OCI-LY7 (cell line): ENCODE results near the gene ERFE. TPM values are rescaled to one million over a fixed set of nuclear protein-coding genes. Genes with fewer than 3 reads are reported as not detected.
"Not testable (repeated sequence)": the region's sequence is repeated elsewhere in the genome, so short reads cannot be mapped to it uniquely, and the experiment has no call there.

ENCODE experiments used
- BruUV-seq: library from RNA; stranded (reverse); fragments of 400-500 nt; replicated peaks from 2 replicates; lab custom pipeline; 2021; lab: Mats Ljungman, UMichigan
- CTCF ChIA-PET: fragments of 300-600 bp; sonication (Branson Sonifier 250); formaldehyde crosslinking; loops from one replicate; lab custom pipeline; 2022; ENCODE audit warnings: antibody characterized with exemption; ENCODE audit not compliant: unreplicated experiment; lab: Charles Lee
- POLR2A ChIA-PET: fragments of 300-600 bp; sonication (Branson Sonifier 250); formaldehyde crosslinking; loops from one replicate; lab custom pipeline; 2022; ENCODE audit warnings: antibody characterized with exemption; lab: Charles Lee
- DNase-seq: peaks from one replicate; pipeline ENCODE4 v3.0.0-alpha.2; 2015; ENCODE audit warnings: low spot score
- H2AFZ ChIP-seq: fragments of 200-600 bp; sonication (generic), shearing (Covaris generic); 2 replicates; pipeline ENCODE4 v1.6.1; 2014; ENCODE audit warnings: mild to moderate bottlenecking, antibody characterized with exemption, low read length, moderate library complexity
- H3K27ac ChIP-seq: fragments of 200-600 bp; sonication (generic); 2 replicates; pipeline ENCODE4 v1.5.1; 2014; ENCODE audit warnings: mixed run types, low read depth, mild to moderate bottlenecking, moderate library complexity, low read length, inconsistent platforms; ENCODE audit not compliant: poor library complexity, severe bottlenecking
- H3K36me3 ChIP-seq: fragments of 200-600 bp; sonication (generic); 2 replicates; pipeline ENCODE4 v1.6.1; 2014; ENCODE audit warnings: mild to moderate bottlenecking, antibody characterized with exemption, low read length, moderate library complexity, mixed read lengths; ENCODE audit not compliant: insufficient read depth
- H3K4me1 ChIP-seq: fragments of 200-600 bp; sonication (generic); 2 replicates; pipeline ENCODE4 v1.5.1; 2014; ENCODE audit warnings: mild to moderate bottlenecking, low read length; ENCODE audit not compliant: insufficient read depth, poor library complexity, severe bottlenecking
- H3K4me2 ChIP-seq: fragments of 200-600 bp; sonication (generic); 2 replicates; pipeline ENCODE4 v1.6.1; 2014; ENCODE audit warnings: mild to moderate bottlenecking, low read length
- H3K4me3 ChIP-seq: fragments of 200-600 bp; sonication (generic); 2 replicates; pipeline ENCODE4 v1.5.1; 2014; ENCODE audit warnings: mild to moderate bottlenecking, low read depth, low read length; ENCODE audit not compliant: poor library complexity, severe bottlenecking
- H3K79me2 ChIP-seq: fragments of 200-600 bp; sonication (generic); 2 replicates; pipeline ENCODE4 v1.6.1; 2016; ENCODE audit warnings: low read depth, mild to moderate bottlenecking, low read length, moderate library complexity, mixed read lengths; ENCODE audit not compliant: insufficient read depth
- H3K9me2 ChIP-seq: fragments of 200-600 bp; sonication (generic); 2 replicates; pipeline ENCODE4 v1.6.1; 2016; ENCODE audit warnings: mild to moderate bottlenecking, low read length, mixed read lengths; ENCODE audit not compliant: insufficient read depth
- H3K9me3 ChIP-seq: fragments of 200-600 bp; sonication (generic); 2 replicates; pipeline ENCODE4 v1.6.1; 2014; ENCODE audit warnings: mild to moderate bottlenecking, mixed run types, low read length, mixed read lengths
- H4K20me1 ChIP-seq: fragments of 200-600 bp; sonication (generic); 2 replicates; pipeline ENCODE4 v1.6.1; 2014; ENCODE audit warnings: mild to moderate bottlenecking, antibody characterized with exemption, low read length, moderate library complexity, mixed read lengths; ENCODE audit not compliant: insufficient read depth
- EZH2phosphoT487 ChIP-seq: fragments of 200-600 bp; sonication (generic); IDR thresholded peaks from 2 replicates; pipeline ENCODE4 v1.6.1; 2018; ENCODE audit warnings: low read depth, borderline replicate concordance, mild to moderate bottlenecking, mixed run types, antibody characterized with exemption, low read length, moderate library complexity, mixed read lengths
- intact Hi-C: fragments of 100-400 bp; cut with micrococcal nuclease; formaldehyde crosslinking; loops from one replicate; pipeline ENCODE4 v1.10.0; 2022; ENCODE audit not compliant: unreplicated experiment
- total RNA-seq, 2 experiments: library from RNA; depleted of rRNA in 1 of 2; stranded (reverse); fragments of >200 nt in 1 of 2; shearing (Covaris generic) in 1 of 2; gene quantifications; 2 replicates each; pipeline ENCODE4 v1.2.3, GENCODE V29; 2014 to 2022
- TF ChIP-seq, protein P1 (sequence below): fragments of 200-600 bp; sonication (generic); conservative IDR thresholded peaks from 2 replicates; pipeline ENCODE4 v1.5.1; 2014; ENCODE audit warnings: mild to moderate bottlenecking, antibody characterized with exemption, low read length, moderate library complexity, mixed read lengths

Gene ERFE
- total RNA-seq, 2 experiments from 2014 or later, result 8.2 to 10.2 TPM

DNA sequence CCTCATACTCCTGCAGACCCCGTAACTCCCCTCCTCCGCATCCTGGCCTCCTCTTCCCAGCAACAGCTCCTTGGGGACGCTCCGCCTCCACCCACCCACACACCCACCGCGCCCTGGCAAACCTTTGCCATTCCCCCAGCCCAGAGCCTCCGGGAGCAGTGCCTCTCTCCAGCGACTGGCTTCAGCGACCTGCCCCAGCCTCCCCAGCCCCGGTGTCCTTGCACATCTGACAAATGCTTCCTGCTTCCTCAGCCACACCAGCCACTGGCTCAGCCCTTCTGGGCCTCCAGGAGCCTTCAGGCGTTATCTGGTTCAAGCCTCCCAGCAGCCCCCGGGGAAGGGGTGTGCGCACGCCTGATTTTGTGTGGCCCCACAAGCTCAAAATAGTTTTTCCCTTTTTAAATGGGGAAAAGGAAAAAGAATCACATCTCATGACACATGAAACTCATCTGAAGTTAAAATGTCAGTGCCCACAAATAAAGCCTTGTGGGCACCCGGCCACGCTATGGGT lies 44.4 kb upstream of the ERFE start:
- Histone ChIP-seq H3K27ac (no peak overlapping the region), H2AFZ (no peak overlapping the region), H3K36me3 (no peaks in the 10 kb centered on the region; the same call in 1 of the 2 replicates), H3K9me3 (no peaks in the 10 kb centered on the region), H3K4me1 (peaks cover 6% of the 10 kb centered on the region), H4K20me1 (no peaks in the 10 kb centered on the region), H3K79me2 (no peaks in the 10 kb centered on the region), H3K4me3 (no peak overlapping the region), H3K9me2 (no peaks in the 10 kb centered on the region), H3K4me2 (no peak overlapping the region)
- ChIA-PET POLR2A (no interaction called here), CTCF (no interaction called here)
- TF ChIP-seq EZH2phosphoT487, result no peak
- TF ChIP-seq, protein P1, sequence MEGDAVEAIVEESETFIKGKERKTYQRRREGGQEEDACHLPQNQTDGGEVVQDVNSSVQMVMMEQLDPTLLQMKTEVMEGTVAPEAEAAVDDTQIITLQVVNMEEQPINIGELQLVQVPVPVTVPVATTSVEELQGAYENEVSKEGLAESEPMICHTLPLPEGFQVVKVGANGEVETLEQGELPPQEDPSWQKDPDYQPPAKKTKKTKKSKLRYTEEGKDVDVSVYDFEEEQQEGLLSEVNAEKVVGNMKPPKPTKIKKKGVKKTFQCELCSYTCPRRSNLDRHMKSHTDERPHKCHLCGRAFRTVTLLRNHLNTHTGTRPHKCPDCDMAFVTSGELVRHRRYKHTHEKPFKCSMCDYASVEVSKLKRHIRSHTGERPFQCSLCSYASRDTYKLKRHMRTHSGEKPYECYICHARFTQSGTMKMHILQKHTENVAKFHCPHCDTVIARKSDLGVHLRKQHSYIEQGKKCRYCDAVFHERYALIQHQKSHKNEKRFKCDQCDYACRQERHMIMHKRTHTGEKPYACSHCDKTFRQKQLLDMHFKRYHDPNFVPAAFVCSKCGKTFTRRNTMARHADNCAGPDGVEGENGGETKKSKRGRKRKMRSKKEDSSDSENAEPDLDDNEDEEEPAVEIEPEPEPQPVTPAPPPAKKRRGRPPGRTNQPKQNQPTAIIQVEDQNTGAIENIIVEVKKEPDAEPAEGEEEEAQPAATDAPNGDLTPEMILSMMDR, result no peak
- BruUV-seq, result no TSS peak
- intact Hi-C loops, result no loop called here
- DNase-seq, result no peak

DNA sequence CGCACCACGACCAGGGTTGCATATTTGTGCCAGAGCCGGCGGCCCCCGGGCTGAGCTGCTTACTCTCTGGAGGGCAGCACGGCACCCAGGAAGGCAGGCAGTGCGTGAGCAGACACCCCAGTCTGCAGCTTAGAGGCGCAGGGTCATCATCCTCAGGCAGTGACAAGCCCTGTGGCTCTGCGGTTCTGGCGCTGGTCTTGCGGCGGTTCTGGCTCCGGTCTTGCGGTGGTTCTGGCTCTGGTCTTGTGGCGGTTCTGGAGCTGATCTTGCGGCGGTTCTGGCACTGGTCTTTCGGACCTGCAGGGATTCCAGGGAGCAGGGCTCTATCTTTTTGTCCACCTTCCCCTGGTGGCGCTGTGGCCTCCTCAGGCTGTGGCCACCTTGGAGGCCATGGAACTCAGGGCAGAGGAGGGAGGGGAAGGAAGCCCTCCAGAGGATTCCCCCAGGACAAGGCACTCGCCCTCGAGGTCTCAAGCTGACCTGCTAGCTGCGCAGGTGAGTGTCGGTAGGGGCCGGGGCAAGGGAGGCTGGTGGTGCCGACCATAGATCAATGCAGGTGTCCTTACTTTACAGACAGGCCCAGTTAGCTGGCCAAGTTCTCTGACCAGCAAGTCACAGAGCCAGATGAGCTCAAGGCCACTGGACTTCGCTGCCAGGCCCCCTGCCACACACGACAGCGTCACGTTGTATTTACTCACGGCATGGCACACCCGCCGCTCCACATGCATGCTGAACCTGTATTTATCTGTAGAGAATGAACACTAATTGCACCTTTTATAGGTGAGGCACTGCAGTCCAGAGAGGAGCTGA lies 43.7 kb upstream of the ERFE start:
- Histone ChIP-seq H3K9me2 (no peaks in the 10 kb centered on the region), H3K9me3 (no peaks in the 10 kb centered on the region), H3K36me3 (no peaks in the 10 kb centered on the region; the same call in 1 of the 2 replicates), H3K4me3 (no peak overlapping the region), H4K20me1 (no peaks in the 10 kb centered on the region), H3K4me2 (no peak overlapping the region), H3K4me1 (peaks cover 8% of the 10 kb centered on the region), H2AFZ (no peak overlapping the region), H3K27ac (no peak overlapping the region), H3K79me2 (no peaks in the 10 kb centered on the region)
- no TSS peak for BruUV-seq
- ChIA-PET CTCF (no interaction called here), POLR2A (no interaction called here)
- intact Hi-C loops, result no loop called here
- DNase-seq, result no peak
- TF ChIP-seq EZH2phosphoT487, result no peak
- TF ChIP-seq, protein P1, result no peak

- H3K9me2 ChIP-seq, CTCF ChIA-PET, H3K27ac ChIP-seq, BruUV-seq, H3K4me3 ChIP-seq, DNase-seq, H3K36me3 ChIP-seq, H2AFZ ChIP-seq, H3K9me3 ChIP-seq, H3K79me2 ChIP-seq, intact Hi-C loops, H4K20me1 ChIP-seq, H3K4me2 ChIP-seq, POLR2A ChIA-PET, H3K4me1 ChIP-seq: not testable (repeated sequence)
Measured at GRCh38 chr2:238115709-238116108, 43.1 kb upstream of the ERFE start.
